A673 (cell line): ENCODE measurements around the gene KCNK15. TPM values are rescaled to one million over a fixed set of nuclear protein-coding genes. Genes with fewer than 3 reads are reported as not detected.

Source experiments
- BruUV-seq: library from RNA; stranded (reverse); fragments of 400-500 nt; replicated peaks from 2 replicates; lab custom pipeline; 2021; lab: Mats Ljungman, UMichigan
- CTCF ChIA-PET: fragments of 300-600 bp; sonication (Branson Sonifier 250); formaldehyde crosslinking; loops from one replicate; lab custom pipeline; 2022; ENCODE audit warnings: antibody characterized with exemption; lab: Charles Lee
- POLR2A ChIA-PET: fragments of 300-600 bp; sonication (Branson Sonifier 250); formaldehyde crosslinking; loops from one replicate; lab custom pipeline; 2022; ENCODE audit warnings: antibody characterized with exemption; ENCODE audit not compliant: low non-redundant PET; lab: Charles Lee
- DNase-seq: peaks from one replicate; pipeline ENCODE4 v3.0.0-alpha.2; 2015; ENCODE audit warnings: low spot score
- H3K27ac ChIP-seq: fragments of 200-600 bp; sonication (generic); 2 replicates; pipeline ENCODE4 v1.5.1; 2016; ENCODE audit warnings: mixed run types, low read depth, mild to moderate bottlenecking, mixed read lengths, antibody characterized with exemption, low read length; ENCODE audit not compliant: poor library complexity, severe bottlenecking
- H3K27me3 ChIP-seq: fragments of 200-600 bp; sonication (generic); replicated peaks from 2 replicates; pipeline ENCODE4 v1.6.1; 2017; ENCODE audit warnings: mixed run types, low read depth, mild to moderate bottlenecking, mixed read lengths, antibody characterized with exemption, low read length; ENCODE audit not compliant: insufficient read depth, poor library complexity
- H3K36me3 ChIP-seq: fragments of 200-600 bp; sonication (generic); 2 replicates; pipeline ENCODE4 v1.6.1; 2016; ENCODE audit warnings: mixed run types, mild to moderate bottlenecking, mixed read lengths, antibody characterized with exemption, low read length; ENCODE audit not compliant: insufficient read depth, poor library complexity, severe bottlenecking
- H3K4me1 ChIP-seq: fragments of 200-600 bp; sonication (generic); 2 replicates; pipeline ENCODE4 v1.6.1; 2017; ENCODE audit warnings: mixed run types, mild to moderate bottlenecking, mixed read lengths, antibody characterized with exemption, low read length; ENCODE audit not compliant: insufficient read depth, poor library complexity, severe bottlenecking
- H3K4me3 ChIP-seq: fragments of 200-600 bp; sonication (generic); 2 replicates; pipeline ENCODE4 v1.5.1; 2016; ENCODE audit warnings: low read depth, mixed run types, mild to moderate bottlenecking, mixed read lengths, low read length; ENCODE audit not compliant: poor library complexity, severe bottlenecking
- H3K9me3 ChIP-seq: fragments of 200-600 bp; sonication (generic); 2 replicates; pipeline ENCODE4 v1.6.1; 2016; ENCODE audit warnings: mixed run types, low read depth, mild to moderate bottlenecking, mixed read lengths, antibody characterized with exemption, low read length; ENCODE audit not compliant: poor library complexity, severe bottlenecking
- CTCF ChIP-seq: fragments of 300-800, 200-600 bp; sonication (generic); conservative IDR thresholded peaks from 2 replicates; pipeline ENCODE4 v1.5.1; 2017; ENCODE audit warnings: low read depth, mild to moderate bottlenecking, antibody characterized with exemption, low read length, moderate library complexity, mixed read lengths
- EZH2 ChIP-seq: fragments of 200-600 bp; sonication (generic); IDR thresholded peaks from 2 replicates; pipeline ENCODE4 v1.6.1; 2017; ENCODE audit warnings: borderline replicate concordance, low read depth, mild to moderate bottlenecking, mixed read lengths, antibody characterized with exemption, low read length; ENCODE audit not compliant: poor library complexity, severe bottlenecking
- intact Hi-C: fragments of 100-400 bp; cut with micrococcal nuclease; formaldehyde crosslinking; loops from one replicate; pipeline ENCODE4 v1.10.0; 2022; ENCODE audit not compliant: unreplicated experiment
- total RNA-seq: library from RNA; stranded (reverse); gene quantifications from 2 replicates; pipeline ENCODE4 v1.2.3, GENCODE V29; 2021

KCNK15 gene
- total RNA-seq, 1 experiment from 2014 or later: not detected

- Histone ChIP-seq H3K36me3 (no peaks in the 10 kb centered on the region), H3K27me3 (no peaks in the 10 kb centered on the region), H3K9me3 (no peaks in the 10 kb centered on the region), H3K27ac (no peak overlapping the region), H3K4me3 (no peak overlapping the region), H3K4me1 (peaks cover 23% of the 10 kb centered on the region)
- DNase-seq: no peak
- intact Hi-C loops: loop anchor here (5.0 to 10.0 kb wide), 2 partner anchors 344 to 517 kb away; partner anchors contain the start of gene OSER1
- ChIA-PET POLR2A (no interaction called here), CTCF (interaction anchor here (0.6 to 1.0 kb wide), 2 partner anchors 9 to 46 kb away, joined by 3 to 4 read pairs; no protein-coding TSS in a partner anchor)
- no TSS peak for BruUV-seq
- TF ChIP-seq EZH2 (no peak), CTCF (no peak)
Measured at GRCh38 chr20:44731657-44732056, 14.0 kb upstream of the KCNK15 start.

- Histone ChIP-seq H3K27me3 (no peaks in the 10 kb centered on the region), H3K27ac (no peak overlapping the region), H3K36me3 (no peaks in the 10 kb centered on the region), H3K4me1 (peaks cover 23% of the 10 kb centered on the region), H3K9me3 (no peaks in the 10 kb centered on the region), H3K4me3 (no peak overlapping the region)
- no TSS peak for BruUV-seq
- no peak for DNase-seq
- ChIA-PET CTCF (interaction anchor here (0.6 to 1.6 kb wide), 3 partner anchors 9 to 47 kb away, joined by 3 to 4 read pairs (median 3); no protein-coding TSS in a partner anchor), POLR2A (no interaction called here)
- intact Hi-C loops: loop anchor here (5.0 to 10.0 kb wide), 2 partner anchors 345 to 518 kb away; partner anchors contain the start of gene OSER1
- no peak for TF ChIP-seq EZH2
- no peak for TF ChIP-seq CTCF
Measured at GRCh38 chr20:44732327-44732726, 13.3 kb upstream of the KCNK15 start.

GRCh38 chr20:44733341-44734069 is 12.2 kb upstream of the KCNK15 start:
- H3K27ac ChIP-seq: no peak overlapping the region
- POLR2A ChIA-PET: no interaction called here
- peaks cover 22% of the 10 kb centered on the region for H3K4me1 ChIP-seq
- CTCF ChIA-PET: interaction anchor here (1.5 to 1.6 kb wide), 2 partner anchors 13 to 48 kb away, joined by 3 to 4 read pairs; no protein-coding TSS in a partner anchor
- intact Hi-C loops: loop anchor here (1.0 to 10.0 kb wide), 3 partner anchors 48 to 519 kb away; partner anchors contain the start of gene OSER1
- H3K4me3 ChIP-seq: no peak overlapping the region
- peak; percentile 90 for TF ChIP-seq CTCF
- TF ChIP-seq EZH2: no peak
- peak; percentile 78 for DNase-seq
- no peaks in the 10 kb centered on the region for H3K9me3 ChIP-seq
- no peaks in the 10 kb centered on the region for H3K36me3 ChIP-seq
- no TSS peak for BruUV-seq
- no peaks in the 10 kb centered on the region for H3K27me3 ChIP-seq
